ENCODE data around the gene RPIA. TPM values are rescaled to one million over a fixed set of nuclear protein-coding genes. Genes with fewer than 3 reads are reported as not detected.

RPIA gene
- total RNA-seq, 1 experiment from 2014 or later: 14.1 TPM

- POLR2A ChIA-PET: interaction anchor here (0.6 to 3.8 kb wide), 9 partner anchors 8 to 109 kb away, joined by 3 to 25 read pairs (median 4); partner anchors contain the start of gene EIF2AK3
- no peaks in the 10 kb centered on the region for H3K27me3 Mint-ChIP-seq (ENCODE audit: insufficient read depth, unreplicated experiment)
- TF ChIP-seq CTCF (IDR thresholded peaks at IDR 0.05; ENCODE audit: unreplicated experiment): peak; percentile 13
- peaks cover 27% of the 10 kb centered on the region for H3K4me1 Mint-ChIP-seq (ENCODE audit: insufficient read depth, unreplicated experiment)
- BruUV-seq (replicated peaks): TSS peak; percentile 71
- DNase-seq (ENCODE audit: unreplicated experiment): peak; percentile 60
- H3K4me3 Mint-ChIP-seq (ENCODE audit: unreplicated experiment): peak overlapping the region; percentile 84
- CTCF ChIA-PET: interaction anchor here (0.6 to 5.0 kb wide), 6 partner anchors 18 to 500 kb away, joined by 3 to 33 read pairs (median 4); no protein-coding TSS in a partner anchor
- peaks cover 7% of the 10 kb centered on the region for H3K9me3 Mint-ChIP-seq (ENCODE audit: unreplicated experiment)
- intact Hi-C loops (cut with micrococcal nuclease): loop anchor here (1.0 kb wide), 1 partner anchor 63 kb away; the partner anchor contains the start of gene EIF2AK3
- peak overlapping the region; percentile 36 for H3K27ac Mint-ChIP-seq (ENCODE audit: low read depth, unreplicated experiment)
- H3K36me3 Mint-ChIP-seq (ENCODE audit: insufficient read depth, unreplicated experiment): peaks cover 5% of the 10 kb centered on the region
Measured at GRCh38 chr2:88690591-88691338, 708 bp upstream of the RPIA start.

- CTCF ChIA-PET: interaction anchor here (0.6 to 5.0 kb wide), 8 partner anchors 10 to 170 kb away, joined by 3 to 33 read pairs (median 4); no protein-coding TSS in a partner anchor
- DNase-seq (ENCODE audit: unreplicated experiment): no peak
- peaks cover 7% of the 10 kb centered on the region for H3K9me3 Mint-ChIP-seq (ENCODE audit: unreplicated experiment)
- intact Hi-C loops (cut with micrococcal nuclease): no loop called here
- peaks cover 5% of the 10 kb centered on the region for H3K36me3 Mint-ChIP-seq (ENCODE audit: insufficient read depth, unreplicated experiment)
- no peaks in the 10 kb centered on the region for H3K27me3 Mint-ChIP-seq (ENCODE audit: insufficient read depth, unreplicated experiment)
- H3K27ac Mint-ChIP-seq (ENCODE audit: low read depth, unreplicated experiment): peak overlapping the region; percentile 36
- TF ChIP-seq CTCF (IDR thresholded peaks at IDR 0.05; ENCODE audit: unreplicated experiment): no peak
- no TSS peak for BruUV-seq (replicated peaks)
- peaks cover 27% of the 10 kb centered on the region for H3K4me1 Mint-ChIP-seq (ENCODE audit: insufficient read depth, unreplicated experiment)
- POLR2A ChIA-PET: interaction anchor here (0.6 to 3.8 kb wide), 7 partner anchors 9 to 102 kb away, joined by 3 to 25 read pairs (median 7); partner anchors contain the start of gene EIF2AK3
- H3K4me3 Mint-ChIP-seq (ENCODE audit: unreplicated experiment): peak overlapping the region; percentile 84
Measured at GRCh38 chr2:88692187-88692586, 714 bp downstream of the RPIA start.

GRCh38 chr2:88693911-88694414 lies 2.5 kb downstream of the RPIA start:
- BruUV-seq (replicated peaks): no TSS peak
- intact Hi-C loops (cut with micrococcal nuclease): no loop called here
- no peak overlapping the region for H3K27ac Mint-ChIP-seq (ENCODE audit: low read depth, unreplicated experiment)
- peaks cover 33% of the 10 kb centered on the region for H3K4me1 Mint-ChIP-seq (ENCODE audit: insufficient read depth, unreplicated experiment)
- no peak overlapping the region for H3K4me3 Mint-ChIP-seq (ENCODE audit: unreplicated experiment)
- no peaks in the 10 kb centered on the region for H3K27me3 Mint-ChIP-seq (ENCODE audit: insufficient read depth, unreplicated experiment)
- no peak for DNase-seq (ENCODE audit: unreplicated experiment)
- ChIA-PET POLR2A (no interaction called here), CTCF (interaction anchor here (5.0 kb wide), 1 partner anchor 21 kb away, joined by 33 read pairs; no protein-coding TSS in a partner anchor)
- H3K36me3 Mint-ChIP-seq (ENCODE audit: insufficient read depth, unreplicated experiment): peaks cover 8% of the 10 kb centered on the region
- TF ChIP-seq CTCF (IDR thresholded peaks at IDR 0.05; ENCODE audit: unreplicated experiment): no peak
- H3K9me3 Mint-ChIP-seq (ENCODE audit: unreplicated experiment): peaks cover 7% of the 10 kb centered on the region

- CTCF ChIA-PET: interaction anchor here (0.6 to 1.1 kb wide), 2 partner anchors 10 to 13 kb away, joined by 4 read pairs; no protein-coding TSS in a partner anchor
- no TSS peak for BruUV-seq (replicated peaks)
Measured at GRCh38 chr2:88696611-88697010, 5.1 kb downstream of the RPIA start.

More at GRCh38 chr2:88696611-88697010, 5.1 kb downstream of the RPIA start:
- H3K27me3 Mint-ChIP-seq (ENCODE audit: insufficient read depth, unreplicated experiment): no peaks in the 10 kb centered on the region
- no peak for TF ChIP-seq CTCF (IDR thresholded peaks at IDR 0.05; ENCODE audit: unreplicated experiment)
- peaks cover 8% of the 10 kb centered on the region for H3K36me3 Mint-ChIP-seq (ENCODE audit: insufficient read depth, unreplicated experiment)
- intact Hi-C loops (cut with micrococcal nuclease): no loop called here
- H3K27ac Mint-ChIP-seq (ENCODE audit: low read depth, unreplicated experiment): no peak overlapping the region
- peaks cover 15% of the 10 kb centered on the region for H3K4me1 Mint-ChIP-seq (ENCODE audit: insufficient read depth, unreplicated experiment)
- no peaks in the 10 kb centered on the region for H3K9me3 Mint-ChIP-seq (ENCODE audit: unreplicated experiment)
- POLR2A ChIA-PET: no interaction called here
- no peak overlapping the region for H3K4me3 Mint-ChIP-seq (ENCODE audit: unreplicated experiment)
- no peak for DNase-seq (ENCODE audit: unreplicated experiment)

Measured in MCF 10A (cell line).